Tongue (tissue), 2 donors: ENCODE data around the gene SYTL3. TPM values are rescaled to one million over a fixed set of nuclear protein-coding genes. Genes with fewer than 3 reads are reported as not detected.
A peak's percentile ranks its signal among the peaks of the same experiment; 100 is the strongest.
"Not testable (repeated sequence)": the region's sequence is repeated elsewhere in the genome, so short reads cannot be mapped to it uniquely, and the experiment has no call there.

ENCODE experiments used
- DNase-seq: peaks from one replicate; pipeline ENCODE4 v3.0.0-alpha.2; 2015
- total RNA-seq: library from RNA; depleted of rRNA; stranded (reverse); fragments of >200 nt; gene quantifications from one replicate; pipeline ENCODE4 v1.2.3, GENCODE V29; 2014

SYTL3 gene
- total RNA-seq, 1 donor from 2014 or later: 9.9 TPM

GRCh38 chr6:158638324-158638854, 11.5 kb upstream of the SYTL3 start:
- no peak for DNase-seq

GRCh38 chr6:158639056-158639455, 10.8 kb upstream of the SYTL3 start:
- no peak for DNase-seq

- no peak for DNase-seq
These were observed 9.3 kb upstream of the SYTL3 start for GRCh38 chr6:158640519-158640918.

DNA sequence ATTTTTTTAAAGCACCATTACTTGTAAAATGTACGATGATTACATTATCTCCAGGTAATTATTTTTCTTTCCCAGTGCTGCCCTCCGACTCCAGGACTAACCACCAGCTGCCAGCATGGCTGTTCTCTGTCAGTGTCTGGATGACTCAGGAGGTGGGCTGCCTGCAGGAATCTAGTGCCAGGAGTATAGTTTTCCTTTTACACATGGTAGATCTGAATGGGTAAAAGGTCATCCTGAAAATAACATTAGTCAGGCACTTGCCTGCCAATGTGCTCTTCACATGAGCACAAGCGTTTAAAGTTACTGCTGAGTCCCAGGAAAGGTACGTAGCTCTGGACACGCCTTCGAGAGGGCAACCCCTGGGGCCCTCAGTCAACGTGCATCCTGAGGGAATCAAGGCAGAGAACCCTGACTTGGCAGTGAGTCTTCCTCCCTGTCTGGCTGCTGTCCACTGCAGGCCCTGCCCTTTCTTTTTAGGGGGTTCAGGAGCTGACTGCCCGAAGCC, 7.7 kb upstream of the SYTL3 start:
- peak; percentile 29 for DNase-seq

GRCh38 chr6:158643836-158644230, 6.0 kb upstream of the SYTL3 start:
- peak; percentile 52 for DNase-seq

DNA sequence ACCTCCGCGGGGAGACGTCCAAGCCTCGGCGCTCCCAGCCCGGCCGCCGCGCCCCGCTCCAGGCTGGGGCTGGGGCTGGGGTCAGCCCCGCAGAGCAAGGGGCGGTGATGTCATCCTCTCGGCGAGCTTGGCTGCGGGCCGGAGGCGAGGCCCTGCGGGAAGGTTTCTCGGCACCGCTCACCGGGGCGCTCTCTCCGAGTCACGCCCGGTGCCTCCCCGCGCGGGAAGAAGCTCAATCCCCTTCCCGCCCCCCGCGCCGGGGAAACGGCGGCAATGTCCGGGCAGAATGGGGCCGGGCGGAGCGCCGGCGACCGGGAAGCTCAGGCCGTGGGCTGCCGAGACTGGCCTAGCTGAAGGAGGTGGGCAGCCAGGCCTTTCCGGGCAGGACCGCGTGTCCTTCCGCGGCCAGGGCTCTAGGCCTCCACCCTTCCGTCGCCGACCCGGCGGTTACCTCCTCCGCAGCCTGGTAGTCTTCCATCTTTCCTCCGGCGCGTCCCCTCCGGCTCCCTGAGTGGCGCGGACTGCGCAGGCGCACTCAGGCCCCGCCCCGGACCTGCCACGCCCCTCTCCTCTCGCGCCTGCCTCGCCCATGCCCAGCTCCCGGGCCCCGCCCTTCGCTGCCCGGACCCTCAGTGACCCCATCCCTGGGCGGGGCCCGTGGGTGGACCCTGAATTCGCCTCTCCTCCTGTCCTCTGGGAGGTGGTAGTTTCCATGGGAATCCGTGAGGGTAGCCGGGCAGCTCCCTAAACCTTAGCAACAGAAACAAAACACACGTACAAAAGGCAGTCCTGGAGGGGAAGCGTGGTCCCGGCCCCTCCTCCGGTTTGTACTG, 5.4 kb upstream of the SYTL3 start, which contains the start of gene DYNLT1:
DYNLT1 (minus strand) TSS at position 513 of the 833 bp plus-strand sequence; CDS start at position 478, 35 bp downstream.
- peak; percentile 97 for DNase-seq

DNA sequence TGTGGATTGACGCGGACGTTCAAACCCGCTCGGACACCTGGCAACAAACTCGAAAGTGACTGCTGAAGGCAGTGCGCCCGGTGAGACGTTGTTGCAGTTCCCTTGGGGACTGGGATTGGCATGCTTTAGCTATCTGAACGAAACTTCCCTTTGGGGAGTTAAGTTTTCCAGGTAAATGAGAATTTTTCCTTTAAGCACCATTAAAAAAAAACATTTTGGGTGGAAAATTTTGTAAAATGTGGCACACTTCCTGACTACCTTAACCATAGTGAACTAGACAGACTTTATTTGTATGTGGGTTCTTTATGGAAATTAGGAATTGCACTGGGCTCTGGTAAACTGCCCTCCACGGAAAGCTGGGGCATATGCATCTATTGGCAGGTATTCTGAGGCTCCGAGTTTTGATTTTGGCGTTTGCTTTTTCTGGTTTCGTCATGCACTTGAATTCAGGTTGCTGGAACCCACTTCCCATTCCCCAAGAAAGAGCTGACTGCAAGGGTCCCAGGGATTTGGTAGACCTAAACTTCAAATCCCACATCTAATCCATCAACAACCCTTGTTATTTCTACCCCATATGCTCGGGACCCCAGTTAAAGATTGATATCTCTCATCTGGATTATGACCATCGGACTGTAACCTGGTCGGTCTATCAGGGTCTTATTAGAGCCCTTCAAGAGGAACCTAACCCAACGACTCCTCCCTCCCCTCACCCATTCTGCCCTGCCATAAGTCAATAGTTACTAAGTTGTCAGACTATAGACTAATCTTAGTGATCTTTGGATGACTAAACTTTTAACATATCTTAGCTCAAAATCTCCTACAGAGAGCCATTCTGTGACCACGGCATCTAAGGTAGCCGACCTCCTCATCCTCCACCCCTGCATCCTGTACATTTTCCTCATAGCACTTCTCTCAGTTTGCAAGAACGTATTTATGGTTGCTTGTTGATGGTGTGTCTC, 4.5 kb upstream of the SYTL3 start:
- DNase-seq: no peak

- DNase-seq: no peak
These were observed 3.6 kb upstream of the SYTL3 start for GRCh38 chr6:158646023-158646910.

DNA sequence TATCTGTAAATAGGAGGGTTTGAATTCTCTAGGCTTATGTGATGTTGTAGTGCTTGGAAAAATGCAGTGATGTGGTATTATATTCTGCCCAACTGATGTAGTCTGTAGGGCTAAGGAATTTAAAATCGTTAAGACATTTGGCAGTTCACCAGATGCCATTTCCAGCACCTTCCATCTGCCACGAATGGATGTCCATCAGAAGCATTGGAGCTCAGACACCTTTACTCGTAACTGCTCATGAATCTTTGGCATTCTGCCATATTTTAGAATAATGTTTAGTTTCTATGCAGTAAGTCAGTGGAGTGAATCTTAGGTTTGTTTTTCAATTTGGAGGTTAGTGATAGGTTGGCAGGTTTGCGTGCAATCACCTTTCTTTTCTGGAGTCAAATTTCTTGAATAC, 2.4 kb upstream of the SYTL3 start:
- DNase-seq: no peak

DNA sequence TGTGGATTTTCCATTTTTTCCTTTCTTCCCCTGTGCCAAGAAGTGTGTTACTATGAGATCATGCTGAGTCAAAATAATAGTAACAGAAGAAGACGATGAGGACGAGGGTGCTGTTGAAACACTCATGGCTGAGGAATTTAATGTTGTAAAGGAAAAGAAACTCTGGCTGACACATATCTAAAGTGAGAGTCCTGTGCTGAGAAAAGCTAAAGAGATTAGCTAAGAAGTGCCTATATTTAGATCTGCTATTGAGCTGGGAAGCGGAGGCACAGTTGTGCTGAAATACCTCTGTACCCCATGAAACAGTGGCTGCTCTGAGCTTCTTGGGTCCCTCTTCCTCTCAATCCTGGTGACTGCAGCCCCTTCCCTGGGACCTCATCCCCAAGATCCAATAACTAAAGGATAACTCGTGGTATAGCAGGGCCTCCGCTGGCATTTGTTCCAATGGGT, 1.1 kb upstream of the SYTL3 start:
- DNase-seq: no peak

GRCh38 chr6:158651981-158652737, 2.3 kb downstream of the SYTL3 start:
- DNase-seq: not testable (repeated sequence)

- DNase-seq: no peak
These were observed 3.9 kb downstream of the SYTL3 start for GRCh38 chr6:158653577-158654354.

DNA sequence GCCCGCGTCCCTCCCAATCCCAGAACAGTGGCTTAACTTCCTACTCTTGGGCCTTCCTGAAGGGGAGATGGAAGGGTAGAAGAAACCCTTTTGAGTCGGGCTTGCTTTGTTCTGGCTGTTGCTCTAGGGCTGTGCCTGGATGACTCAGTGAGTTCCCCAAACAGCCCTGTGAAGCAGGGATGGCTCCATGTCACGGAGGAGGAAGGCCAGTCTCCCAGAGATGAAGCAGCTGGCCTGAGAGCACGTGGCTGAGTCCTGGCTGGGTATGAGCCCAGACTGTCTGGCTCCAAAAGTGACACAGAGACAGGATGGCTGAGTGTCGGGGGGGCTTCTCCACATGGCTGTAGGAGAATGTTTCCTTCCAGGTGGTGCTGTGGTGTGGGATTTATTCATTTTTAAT, 4.6 kb downstream of the SYTL3 start:
- DNase-seq: peak; percentile 91

- DNase-seq: peak; percentile 30
These were observed 5.2 kb downstream of the SYTL3 start for GRCh38 chr6:158654960-158655489.

GRCh38 chr6:158655569-158656450, 6.0 kb downstream of the SYTL3 start:
- DNase-seq: peak; percentile 32

DNA sequence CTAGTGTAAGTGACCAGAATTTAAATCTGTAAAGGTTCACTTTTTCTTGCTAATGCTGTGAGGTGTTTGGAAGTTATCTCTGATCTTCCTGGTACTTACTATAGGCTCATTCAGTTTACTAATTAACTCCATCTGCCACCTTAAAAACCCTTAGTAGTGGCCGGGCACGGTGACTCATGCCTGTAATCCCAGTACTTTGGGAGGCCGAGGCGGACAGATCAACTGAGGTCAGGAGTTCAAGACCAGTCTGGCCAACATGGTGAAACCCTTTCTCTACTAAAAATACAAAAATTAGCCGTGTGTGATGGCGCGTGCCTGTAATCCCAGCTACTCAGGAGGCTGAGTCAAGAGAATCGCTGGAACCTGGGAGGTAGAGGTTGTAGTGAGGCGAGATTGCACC, 7.1 kb downstream of the SYTL3 start:
- not testable (repeated sequence) for DNase-seq

- DNase-seq: peak; percentile 61
These were observed 10.5 kb downstream of the SYTL3 start for GRCh38 chr6:158660333-158660754.

GRCh38 chr6:158661156-158661685, 11.4 kb downstream of the SYTL3 start:
- DNase-seq: no peak
